ENCODE results near the gene CBX3.

DNA sequence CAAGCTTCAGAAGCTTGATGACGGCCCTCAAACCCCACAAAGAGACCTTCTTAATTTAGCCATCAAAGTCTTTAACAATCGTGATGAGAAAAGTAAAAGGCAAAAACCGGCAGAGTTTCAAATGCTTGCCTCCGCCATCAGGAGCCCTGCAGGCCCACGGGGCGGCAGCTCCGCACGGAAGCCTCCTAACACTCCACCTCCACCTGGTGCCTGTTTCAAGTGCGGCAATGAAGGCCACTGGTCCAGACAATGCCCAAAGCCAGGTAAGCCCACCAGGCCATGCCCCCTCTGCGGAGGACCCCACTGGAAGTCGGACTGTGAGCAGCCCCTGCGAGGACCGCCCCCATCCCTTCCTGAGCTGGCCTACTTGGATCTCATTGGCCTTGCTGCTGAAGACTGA lies 43.6 kb downstream of the CBX3 start:
- TF ChIP-seq POLR2A (IDR thresholded peaks at IDR 0.05), result no peak
- no peak for TF ChIP-seq CTCF (IDR thresholded peaks at IDR 0.05)
